Stimulated activated naive CD8-positive, alpha-beta T cell treated with anti-CD3 and anti-CD28 coated beads, Interleukin-15, Interleukin-2, amounts not matched to agents 100 U/mL and 50 U/mL, for 24 hours (primary cell): ENCODE results near the gene P2RX2.
"Not testable (repeated sequence)": the region's sequence is repeated elsewhere in the genome, so short reads cannot be mapped to it uniquely, and the experiment has no call there.

Source experiments
- ATAC-seq: fragments of 150-1000 bp; cut with Tn5 transposase; one replicate; pipeline ENCODE4 v1.10.0; 2021
- DNase-seq: peaks from one replicate; pipeline ENCODE4 v3.0.0; 2021

The P2RX2 gene

GRCh38 chr12:132583736-132584135 lies 34.8 kb upstream of the P2RX2 start:
- ATAC-seq: no peak
- no peak for DNase-seq

DNA sequence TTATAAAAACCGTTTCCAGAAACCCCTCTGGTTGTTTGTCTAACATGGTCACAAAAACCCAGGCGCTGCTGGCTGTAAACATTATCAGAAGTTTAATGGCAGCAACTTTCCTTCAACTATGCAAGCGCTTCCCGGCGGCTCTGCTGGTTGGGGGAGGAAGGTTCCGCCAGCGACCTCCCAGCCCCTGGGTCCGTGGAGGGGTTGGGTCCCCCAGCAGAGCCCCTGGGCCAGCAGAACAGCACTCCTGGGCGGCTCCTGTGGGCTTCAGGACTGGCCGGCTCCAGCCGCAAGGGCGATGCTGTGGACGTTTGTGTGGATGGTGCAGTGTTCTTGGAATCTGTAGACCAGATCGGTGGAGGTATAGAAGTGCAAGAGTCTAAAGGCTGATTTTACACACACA lies 34.1 kb upstream of the P2RX2 start:
- DNase-seq: no peak
- ATAC-seq: no peak

DNA sequence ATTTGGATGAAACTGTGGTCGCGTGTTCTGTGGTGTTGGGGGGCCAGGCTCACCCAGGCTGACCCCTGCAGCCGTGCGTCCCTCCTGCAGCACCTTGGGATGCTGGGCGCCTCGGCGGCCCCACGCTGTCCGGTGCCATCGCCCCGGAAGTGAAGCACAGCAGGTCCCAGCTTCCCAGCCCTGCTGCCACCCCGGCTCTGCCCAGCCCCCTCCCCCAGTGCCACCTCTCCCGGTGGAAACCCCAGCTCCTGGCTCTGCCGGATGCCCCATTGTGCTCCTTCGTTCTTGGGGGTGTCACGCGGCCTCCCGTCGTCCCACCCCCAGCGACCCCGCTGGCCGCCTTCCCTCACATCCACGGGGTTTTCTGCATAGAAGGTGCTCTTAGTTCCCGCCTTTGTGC lies 33.4 kb upstream of the P2RX2 start:
- no peak for ATAC-seq
- DNase-seq: no peak

GRCh38 chr12:132586929-132587328 lies 31.6 kb upstream of the P2RX2 start:
- DNase-seq (no peak), ATAC-seq (no peak)

GRCh38 chr12:132587781-132588180 lies 30.8 kb upstream of the P2RX2 start:
- no peak for ATAC-seq
- DNase-seq: no peak

- ATAC-seq: no peak
- DNase-seq: no peak
Observed at GRCh38 chr12:132588319-132588718, 30.3 kb upstream of the P2RX2 start.

DNA sequence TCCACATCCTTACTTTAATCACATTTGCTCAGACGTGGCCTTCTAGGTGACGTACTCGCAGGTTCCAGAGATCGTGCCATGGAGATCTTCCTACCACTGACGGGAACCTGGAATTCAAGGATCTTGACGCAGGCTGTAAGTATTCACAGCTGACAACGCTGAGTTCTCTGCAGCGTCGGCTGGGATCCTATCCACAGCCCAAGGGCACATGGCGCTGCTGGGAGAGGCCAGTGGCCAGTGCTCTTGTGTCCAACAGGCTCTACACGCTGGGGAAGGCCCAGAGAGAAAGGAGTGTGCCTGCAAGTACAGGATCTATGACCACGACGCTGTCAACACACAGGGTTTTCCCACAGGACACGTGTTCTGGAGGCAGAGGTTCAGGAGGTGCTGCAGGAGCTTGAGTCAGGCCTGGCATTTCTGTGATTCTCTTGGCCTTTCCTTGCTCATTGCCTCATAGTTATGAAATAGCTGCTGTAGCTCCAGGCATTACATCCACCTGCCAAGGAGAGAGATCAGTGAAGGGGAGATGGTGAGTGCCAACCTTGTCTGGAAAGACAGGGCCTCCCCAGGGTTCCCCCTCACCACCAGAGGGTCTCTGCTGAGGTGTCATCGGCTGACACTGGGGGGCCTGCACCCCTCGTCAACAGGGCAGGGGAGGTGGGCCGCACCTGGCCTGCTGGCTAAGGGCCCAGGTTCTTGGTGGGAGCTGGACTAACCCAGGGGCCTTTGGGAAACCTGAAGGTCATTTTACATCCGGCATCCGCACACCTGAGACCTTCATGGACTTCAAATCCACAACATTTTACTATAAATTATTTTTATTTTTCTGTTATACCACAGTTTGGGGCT lies 29.5 kb upstream of the P2RX2 start:
- DNase-seq: no peak
- no peak for ATAC-seq

GRCh38 chr12:132591107-132591935 lies 27.3 kb upstream of the P2RX2 start:
- DNase-seq (no peak), ATAC-seq (no peak)

DNA sequence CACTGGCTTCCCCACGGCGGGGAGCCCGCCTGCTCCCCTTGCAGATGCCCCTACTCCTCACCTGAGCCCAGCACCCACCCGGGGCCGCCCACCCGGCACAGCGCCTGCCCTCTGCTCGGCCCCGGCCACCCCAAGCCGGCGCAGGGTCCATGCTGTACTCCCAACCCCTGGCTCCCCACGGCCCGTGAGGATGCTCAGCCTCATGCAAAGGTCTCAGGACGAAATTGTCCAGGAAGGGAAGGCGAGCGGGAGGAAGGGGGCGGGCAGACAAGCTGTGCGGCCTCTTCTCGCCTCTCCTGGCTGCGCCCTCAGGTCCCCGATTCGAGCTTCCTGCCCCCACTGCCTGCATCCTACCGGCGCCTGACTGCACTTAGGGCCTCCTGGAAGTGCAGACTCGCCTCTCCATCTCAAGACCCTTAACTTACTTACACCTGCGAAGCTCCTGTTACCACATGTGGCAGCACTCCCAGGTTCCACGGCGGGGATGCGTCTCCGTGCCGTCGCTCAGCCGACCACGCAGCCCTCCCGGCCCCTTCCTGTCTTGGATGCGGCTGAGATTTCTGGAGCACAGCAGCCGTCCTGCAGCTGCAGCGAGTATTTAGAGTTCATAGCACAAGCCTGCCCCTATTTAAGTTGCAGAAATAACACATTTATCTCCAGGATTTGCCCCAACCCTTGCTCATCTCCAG lies 26.1 kb upstream of the P2RX2 start:
- DNase-seq: no peak
- ATAC-seq: no peak

DNA sequence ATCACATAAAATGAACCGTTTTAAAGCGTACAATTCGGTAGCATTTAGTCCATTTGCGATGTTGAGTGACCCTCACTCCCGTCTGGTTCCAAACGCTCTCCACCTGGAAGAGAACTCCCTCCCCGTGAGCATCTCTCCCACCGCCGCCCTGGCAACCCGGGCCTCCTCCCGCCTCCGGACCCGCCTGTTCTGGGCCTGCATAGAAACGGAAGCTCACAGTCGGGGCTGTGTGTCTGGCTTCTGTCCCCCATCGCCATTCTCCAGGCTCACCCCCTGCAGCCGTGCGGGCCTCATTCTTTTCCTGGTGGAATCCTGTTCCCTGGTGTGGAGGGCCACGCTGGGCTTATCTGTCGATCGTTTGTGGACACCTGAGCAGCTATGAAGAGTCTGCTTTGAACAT lies 25.5 kb upstream of the P2RX2 start:
- ATAC-seq (no peak), DNase-seq (no peak)

- ATAC-seq (no peak), DNase-seq (no peak)
Observed at GRCh38 chr12:132593521-132593920, 25.1 kb upstream of the P2RX2 start.

DNA sequence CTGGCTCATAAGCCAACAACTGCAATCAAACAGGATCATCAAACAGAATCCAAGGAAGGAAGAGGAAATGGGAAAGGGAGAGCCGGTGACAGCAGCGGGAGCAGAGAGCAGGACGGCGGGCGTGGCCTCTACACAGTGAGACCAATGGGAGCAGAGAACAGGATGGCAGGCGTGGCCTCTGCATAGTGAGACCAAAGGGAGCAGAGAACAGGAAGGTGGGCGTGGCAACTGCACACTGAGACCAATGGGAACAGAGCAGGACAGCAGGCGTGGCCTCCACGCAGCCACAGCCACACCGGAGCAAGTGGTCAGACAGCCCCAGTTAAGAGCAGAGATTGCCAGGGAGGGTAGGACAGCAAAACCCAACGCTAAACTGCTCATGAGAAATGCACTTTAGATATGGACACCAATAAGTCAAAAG lies 24.6 kb upstream of the P2RX2 start:
- ATAC-seq (peak; percentile 58), DNase-seq (peak; percentile 29)

DNA sequence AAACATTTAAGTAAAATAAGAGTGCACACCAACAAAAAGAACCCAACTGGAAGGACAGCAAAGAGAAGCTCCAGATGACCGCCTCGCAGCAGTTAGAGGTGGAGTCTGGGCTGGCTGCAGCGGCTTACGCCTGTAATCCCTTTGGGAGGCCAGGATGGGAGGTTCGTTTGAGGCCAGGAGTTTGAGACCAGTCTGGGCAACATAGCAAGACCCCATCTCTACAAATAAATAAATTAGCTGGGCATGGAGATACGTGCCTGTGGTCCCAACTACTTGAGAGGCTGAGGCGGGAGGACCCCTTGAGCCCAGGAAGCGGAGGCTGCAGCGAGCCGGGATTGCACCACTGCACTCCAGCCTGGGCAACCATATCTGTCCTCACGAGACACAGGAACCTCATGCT lies 23.4 kb upstream of the P2RX2 start:
- DNase-seq: no peak
- ATAC-seq: no peak

GRCh38 chr12:132596016-132596415 lies 22.6 kb upstream of the P2RX2 start:
- ATAC-seq: no peak
- no peak for DNase-seq

DNA sequence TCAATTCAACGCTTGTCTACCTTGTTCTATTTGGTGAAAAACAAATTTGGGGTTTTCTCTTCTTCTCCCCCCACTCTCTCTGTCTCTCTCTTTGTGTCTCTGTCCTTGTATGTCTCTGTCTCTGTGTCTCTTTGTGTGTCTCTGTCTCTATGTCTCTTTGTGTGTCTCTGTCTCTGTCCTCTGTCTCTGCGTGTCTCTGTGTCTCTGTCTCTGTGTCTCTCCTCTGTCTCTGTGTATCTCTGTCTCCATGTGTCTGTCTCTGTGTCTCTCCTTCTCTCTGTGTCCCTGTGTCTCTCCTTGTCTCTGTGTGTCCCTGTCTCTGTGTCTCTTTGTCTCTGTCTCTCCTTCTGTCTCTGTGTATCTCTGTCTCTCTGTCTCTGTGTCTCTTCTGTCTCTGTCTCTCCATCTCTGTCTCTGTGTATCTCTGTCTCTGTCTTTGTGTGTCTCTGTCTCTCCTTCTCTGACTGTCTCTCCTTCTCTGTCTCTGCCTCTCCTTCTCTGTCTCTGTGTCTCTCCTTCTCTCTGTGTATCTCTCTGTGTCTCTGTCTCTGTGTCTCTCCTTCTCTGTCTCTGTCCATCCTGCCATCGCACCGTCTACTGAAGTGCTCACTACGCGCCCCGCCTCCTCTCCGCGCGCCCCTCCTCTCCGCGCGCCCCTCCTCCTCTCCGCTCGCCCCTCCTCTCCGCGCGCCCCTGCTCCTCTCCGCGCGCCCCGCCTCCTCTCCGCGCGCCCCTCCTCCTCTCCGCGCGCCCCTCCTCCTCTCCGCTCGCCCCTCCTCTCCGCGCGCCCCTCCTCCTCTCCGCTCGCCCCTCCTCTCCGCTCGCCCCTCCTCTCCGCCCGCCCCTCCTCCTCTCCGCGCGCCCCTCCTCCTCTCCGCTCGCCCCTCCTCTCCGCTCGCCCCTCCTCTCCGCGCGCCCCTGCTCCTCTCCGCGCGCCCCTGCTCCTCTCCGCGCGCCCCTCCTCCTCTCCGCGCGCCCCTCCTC lies 21.0 kb upstream of the P2RX2 start:
- DNase-seq (peak; percentile 35), ATAC-seq (no peak)

DNA sequence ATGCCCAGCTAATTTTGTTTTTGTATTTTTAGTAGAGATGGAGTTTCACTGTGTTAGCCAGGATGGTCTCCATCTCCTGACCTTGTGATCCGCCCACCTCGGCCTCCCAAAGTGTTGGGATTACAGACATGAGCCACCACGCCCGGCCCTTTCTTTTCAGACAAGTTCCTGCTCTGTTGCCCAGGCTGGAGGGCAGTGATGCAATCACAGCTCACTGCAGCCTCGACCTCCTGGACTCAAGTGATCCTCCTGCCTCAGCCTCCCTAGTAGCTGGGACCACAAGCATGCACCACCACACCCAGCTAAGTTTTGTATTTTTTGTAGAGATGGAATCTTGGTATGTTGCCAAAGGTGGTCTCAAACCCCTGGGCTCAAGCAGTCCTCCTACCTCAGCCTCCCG lies 19.1 kb upstream of the P2RX2 start:
- DNase-seq, ATAC-seq: not testable (repeated sequence)

DNA sequence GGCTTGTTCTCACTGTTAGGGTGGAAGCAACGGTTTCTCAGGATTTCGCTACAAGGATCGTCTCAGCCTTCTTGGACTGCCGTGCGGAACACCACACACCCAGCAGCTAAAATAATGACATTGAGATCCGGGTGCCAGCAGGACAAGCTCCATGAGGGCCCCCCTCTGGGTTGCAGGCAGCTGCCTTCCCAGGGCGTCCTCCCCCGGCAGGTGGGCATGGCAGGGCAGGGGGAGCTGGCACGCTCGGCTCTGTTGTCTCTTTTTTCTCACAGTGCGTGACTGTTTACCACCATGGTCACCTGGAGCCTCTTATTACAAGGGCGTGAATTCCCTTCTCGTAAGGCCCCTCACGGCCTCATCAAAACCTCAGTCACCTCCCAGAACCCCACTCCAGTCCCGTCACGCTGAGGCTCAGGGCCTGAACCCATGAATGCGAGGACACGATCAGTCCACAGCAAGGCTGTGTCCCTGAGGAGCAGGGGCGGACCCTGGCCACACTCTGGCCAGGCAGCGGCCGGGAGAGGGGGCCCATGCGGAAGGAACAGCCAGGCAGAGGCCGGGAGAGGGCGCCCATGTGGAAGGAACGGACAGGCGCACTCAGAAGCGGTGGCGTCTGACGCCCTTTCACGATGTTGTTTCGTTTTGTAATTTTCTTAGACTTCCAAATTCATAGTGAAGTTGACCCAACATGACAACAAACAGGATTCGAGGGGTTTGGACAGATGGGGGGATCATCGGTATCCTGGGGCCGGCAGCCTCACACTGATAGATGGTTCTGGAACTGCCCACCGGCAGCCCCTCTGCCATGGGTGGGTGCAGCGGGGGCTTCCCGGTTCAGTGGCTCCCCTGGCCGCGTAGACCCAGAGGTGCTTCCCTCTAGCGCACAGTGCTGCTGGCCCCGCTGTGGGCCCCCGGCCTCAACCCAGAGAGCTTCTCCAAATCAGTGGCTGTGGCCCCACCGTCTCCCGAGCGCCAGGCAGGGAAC lies 18.2 kb upstream of the P2RX2 start:
- DNase-seq (peak; percentile 57), ATAC-seq (peak; percentile 57)

GRCh38 chr12:132601171-132601883 lies 17.2 kb upstream of the P2RX2 start:
- DNase-seq: no peak
- no peak for ATAC-seq

DNA sequence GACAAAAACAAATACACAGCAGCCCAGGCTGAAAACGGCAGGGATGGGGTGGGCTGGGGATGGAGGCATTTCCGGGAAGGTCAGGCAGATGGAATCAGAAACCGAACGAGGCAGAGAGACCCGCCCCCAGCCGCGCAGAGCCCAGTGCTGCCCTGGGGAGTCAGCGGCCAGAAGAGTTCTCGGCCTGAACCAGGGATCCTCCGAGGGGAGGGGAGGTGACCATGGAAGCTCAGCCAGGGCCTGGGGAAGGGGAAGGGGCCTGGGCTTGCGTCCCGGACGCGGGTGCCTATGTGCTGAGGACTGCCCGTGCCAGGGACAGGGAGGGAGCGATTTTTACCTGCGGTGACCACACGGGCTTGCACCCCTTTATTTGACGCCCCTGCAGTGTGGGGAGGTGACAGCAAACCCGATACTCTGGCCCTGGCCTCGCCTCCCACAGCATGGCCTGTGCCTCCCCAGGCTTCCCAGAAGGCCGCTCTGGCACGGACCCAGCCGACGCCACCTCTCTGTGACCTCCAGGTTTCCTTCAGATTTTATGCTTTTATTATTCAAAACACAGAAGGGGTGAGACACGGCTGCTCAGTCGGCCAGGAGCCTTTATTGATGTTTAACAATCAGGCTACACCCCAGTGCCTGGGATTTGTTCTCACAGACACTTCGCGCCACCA lies 15.9 kb upstream of the P2RX2 start:
- DNase-seq (no peak), ATAC-seq (no peak)
